Measurements from ENCODE around the gene RAB35. TPM values are rescaled to one million over a fixed set of nuclear protein-coding genes. Genes with fewer than 3 reads are reported as not detected.

Gene RAB35
- total RNA-seq: 40.4 and 43.1 TPM in 2 replicates

DNA sequence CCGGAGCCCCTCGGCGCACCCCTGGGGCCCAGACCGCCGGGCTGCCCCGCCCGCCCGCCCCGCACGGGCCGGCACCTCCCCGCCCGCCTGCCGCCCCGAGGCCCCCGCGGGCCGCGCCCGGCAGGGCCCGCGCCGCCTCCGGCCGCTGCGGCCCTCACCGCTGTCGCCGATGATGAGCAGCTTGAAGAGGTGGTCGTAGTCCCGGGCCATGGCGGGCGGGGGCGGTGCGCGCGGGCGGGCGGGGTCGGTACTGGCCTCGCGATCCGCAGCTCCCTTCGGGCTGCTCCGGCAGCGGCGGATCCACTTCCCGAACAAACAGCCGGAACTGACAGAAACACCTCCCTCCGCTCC lies at the start of gene RAB35:
RAB35 (minus strand) TSS at position 313 of the 351 bp plus-strand sequence; CDS start at position 210, 103 bp downstream.

Other genes starting within 250 kb of the RAB35 start
- 5.3 and 9.7 TPM in 2 replicates for gene CIT, start 239.4 kb downstream of the RAB35 start, total RNA-seq
- not detected in 2 replicates for gene BICDL1, start 127.5 kb downstream of the RAB35 start, total RNA-seq
- 89.7 and 127 TPM in 2 replicates for gene GCN1, start 78.0 kb upstream of the RAB35 start, total RNA-seq
- gene RPLP0, start 84.4 kb upstream of the RAB35 start, total RNA-seq: 3,482 and 3,635 TPM in 2 replicates
- gene PXN, start 149.0 kb upstream of the RAB35 start, total RNA-seq: 50.7 and 66.5 TPM in 2 replicates
- gene RNU4-2, start 175.2 kb upstream of the RAB35 start, total RNA-seq: 157 and 735 TPM in 2 replicates
- 118 and 465 TPM in 2 replicates for gene RNU4-1, start 176.5 kb upstream of the RAB35 start, total RNA-seq
- gene SIRT4, start 185.6 kb upstream of the RAB35 start, total RNA-seq: 1.3 TPM in 2 replicates
- not detected in 2 replicates for gene PLA2G1B, start 211.0 kb upstream of the RAB35 start, total RNA-seq

Data from endothelial cell of coronary artery (primary cell).